CD14-positive monocyte (primary cell): ENCODE data around the gene ZEB2. TPM values are rescaled to one million over a fixed set of nuclear protein-coding genes. Genes with fewer than 3 reads are reported as not detected.

ENCODE experiments used
- DNase-seq, 3 donors: peaks; one replicate each; pipeline ENCODE4 v3.0.0-alpha.2; 2011 to 2022
- H2AFZ ChIP-seq: 2 replicates; pipeline ENCODE4 v1.6.0; 2012; ENCODE audit warnings: mild to moderate bottlenecking, low read depth, low read length, inconsistent platforms; ENCODE audit not compliant: insufficient read depth, poor library complexity, severe bottlenecking
- H3K27ac ChIP-seq, 2 donors: 1 replicate in 1 of 2; 2 replicates in 1 of 2; pipeline ENCODE4 v1.5.1; 2012 to 2013; ENCODE audit warnings: low read length in 2 of 2, control low read depth in 1 of 2, inconsistent platforms in 1 of 2, low read depth in 1 of 2, mild to moderate bottlenecking in 1 of 2
- H3K27me3 ChIP-seq, 2 donors: one replicate each; pipeline versions ENCODE4 v1.6.0 to v1.6.1; 2011 to 2013; ENCODE audit warnings: low read length in 2 of 2; ENCODE audit not compliant: control insufficient read depth in 2 of 2, insufficient read depth in 2 of 2
- H3K36me3 ChIP-seq, 2 donors: replicated peaks in 1 of 2; 1 replicate in 1 of 2; 2 replicates in 1 of 2; pipeline versions ENCODE4 v1.5.1 to v1.6.1; 2012 to 2013; ENCODE audit warnings: low read length in 2 of 2, control low read depth in 1 of 2, inconsistent platforms in 1 of 2, mild to moderate bottlenecking in 1 of 2; ENCODE audit not compliant: insufficient read depth in 2 of 2, control insufficient read depth in 1 of 2
- H3K4me1 ChIP-seq, 2 donors: 1 replicate in 1 of 2; 2 replicates in 1 of 2; pipeline versions ENCODE4 v1.5.1 to v1.6.1; 2012 to 2013; ENCODE audit warnings: low read length in 2 of 2, control low read depth in 1 of 2, inconsistent platforms in 1 of 2, mild to moderate bottlenecking in 1 of 2, moderate library complexity in 1 of 2; ENCODE audit not compliant: insufficient read depth in 2 of 2, control insufficient read depth in 1 of 2
- H3K4me2 ChIP-seq: replicated peaks from 2 replicates; pipeline ENCODE3; 2012; ENCODE audit warnings: low read length, moderate library complexity, mild to moderate bottlenecking; ENCODE audit not compliant: poor library complexity, severe bottlenecking; ENCODE audit errors: extremely low read depth
- H3K4me3 ChIP-seq, 3 experiments: fragments of 200-600 bp in 1 of 3; sonication (generic) in 1 of 3; replicated peaks in 1 of 3; 1 replicate in 2 of 3; 2 replicates in 1 of 3; pipeline ENCODE4 v1.5.1; 2011 to 2013; ENCODE audit warnings: low read length in 3 of 3, mild to moderate bottlenecking in 3 of 3, control low read depth in 2 of 3, low read depth in 2 of 3, inconsistent platforms in 1 of 3, moderate library complexity in 1 of 3
- H3K79me2 ChIP-seq: 2 replicates; pipeline ENCODE4 v1.6.0; 2012; ENCODE audit warnings: mild to moderate bottlenecking, control low read depth, inconsistent platforms, low read length, moderate library complexity; ENCODE audit not compliant: insufficient read depth
- H3K9ac ChIP-seq: 2 replicates; pipeline ENCODE4 v1.6.0; 2017; ENCODE audit warnings: low read length, mild to moderate bottlenecking; ENCODE audit not compliant: insufficient read depth, poor library complexity, severe bottlenecking
- H3K9me3 ChIP-seq, 2 donors: replicated peaks in 1 of 2; 1 replicate in 1 of 2; 2 replicates in 1 of 2; pipeline versions ENCODE4 v1.5.1 to v1.6.1; 2012 to 2013; ENCODE audit warnings: low read length in 2 of 2, control low read depth in 1 of 2; ENCODE audit not compliant: control insufficient read depth in 1 of 2, insufficient read depth in 1 of 2
- H4K20me1 ChIP-seq: 2 replicates; pipeline ENCODE4 v1.6.0; 2012; ENCODE audit warnings: mild to moderate bottlenecking, low read length, control low read depth, moderate library complexity; ENCODE audit not compliant: insufficient read depth
- H3K27ac Mint-ChIP-seq, 7 donors: one replicate each; pipeline ENCODE4 v1.8.0; 2020; ENCODE audit warnings: mild to moderate bottlenecking in 7 of 7, mixed read lengths in 7 of 7, moderate library complexity in 6 of 7, inconsistent platforms in 2 of 7
- H3K27me3 Mint-ChIP-seq, 3 donors: one replicate each; pipeline ENCODE4 v1.8.0; 2021 to 2022; ENCODE audit warnings: low read depth in 3 of 3, mild to moderate bottlenecking in 3 of 3, mixed read lengths in 3 of 3, moderate library complexity in 3 of 3, inconsistent platforms in 1 of 3
- H3K36me3 Mint-ChIP-seq, 2 donors: one replicate each; pipeline ENCODE4 v1.8.0; 2020; ENCODE audit warnings: mixed read lengths in 2 of 2, inconsistent platforms in 1 of 2, mild to moderate bottlenecking in 1 of 2
- H3K4me1 Mint-ChIP-seq: one replicate; pipeline ENCODE4 v1.8.0; 2020; ENCODE audit warnings: mild to moderate bottlenecking, mixed read lengths
- H3K4me3 Mint-ChIP-seq, 2 donors: one replicate each; pipeline ENCODE4 v1.8.0; 2020; ENCODE audit warnings: mild to moderate bottlenecking in 2 of 2, mixed read lengths in 2 of 2, moderate library complexity in 1 of 2
- H3K9me3 Mint-ChIP-seq, 7 donors: one replicate each; pipeline ENCODE4 v1.8.0; 2020 to 2022; ENCODE audit warnings: mixed read lengths in 7 of 7, mild to moderate bottlenecking in 6 of 7, moderate library complexity in 6 of 7, inconsistent platforms in 2 of 7
- WGBS: methylation state at CpG from one replicate; pipeline ENCODE4 v1.1.5; 2013; ENCODE audit warnings: missing lambda C conversion rate; ENCODE audit not compliant: insufficient coverage; 5-methylcytosine and 5-hydroxymethylcytosine counted together
- intact Hi-C, 2 donors: fragments of 100-400 bp; cut with micrococcal nuclease; formaldehyde crosslinking; loops; one replicate each; pipeline versions ENCODE4 v1.15.0 to v1.15.1; 2023
- polyA plus RNA-seq, 3 donors: library from polyadenylated mRNA; depleted of rRNA in 1 of 3; unstranded in 2 of 3; stranded (reverse) in 1 of 3; fragments of 300-500 nt in 2 of 3; fragments of >200 nt in 1 of 3; fragmentation: Illumina TruSeq in 2 of 3; gene quantifications; 1 replicate in 2 of 3; 2 replicates in 1 of 3; pipeline ENCODE4 v1.2.3, GENCODE V29; 2012 to 2021
- TF ChIP-seq, protein P1 (sequence below): fragments of 200-600 bp; IDR thresholded peaks from one replicate; pipeline ENCODE4 v1.8.0; 2022; ENCODE audit warnings: antibody characterized with exemption, mild to moderate bottlenecking

ZEB2 gene
- polyA plus RNA-seq, 3 donors = 76.8 to 325 (median 93.8) TPM

DNA sequence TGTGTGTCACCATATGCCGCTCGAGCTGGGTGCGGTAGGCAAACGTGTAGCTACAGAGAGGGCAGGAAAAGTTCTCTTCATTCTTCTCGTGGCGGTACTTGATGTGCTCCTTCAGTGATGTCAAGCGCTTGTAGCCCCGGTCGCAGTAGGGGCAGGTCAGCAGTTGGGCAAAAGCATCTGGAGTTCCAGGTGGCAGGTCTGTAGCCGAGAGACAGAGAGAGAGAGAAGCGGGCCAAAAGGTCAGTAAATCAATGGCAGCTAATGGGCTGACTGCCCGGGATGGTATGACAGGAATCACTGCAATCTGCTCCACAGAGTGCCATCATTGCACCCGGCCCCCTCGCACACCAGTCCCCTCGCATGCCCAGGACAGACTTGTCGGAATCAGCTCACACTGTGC lies 116.0 kb downstream of the ZEB2 start:
- H3K9me3 Mint-ChIP-seq = no peaks in the 10 kb centered on the region
- Histone ChIP-seq H2AFZ (no peak overlapping the region), H3K36me3 (peaks cover 99 to 100% of the 10 kb centered on the region in 2 donors), H3K27ac (no peak overlapping the region), H3K9me3 (no peaks in the 10 kb centered on the region), H3K27me3 (no peaks in the 10 kb centered on the region), H3K4me2 (no peak overlapping the region), H3K4me1 (peaks cover 0 to 21% of the 10 kb centered on the region in 2 donors), H4K20me1 (peaks cover 100% of the 10 kb centered on the region), H3K79me2 (peaks cover 97% of the 10 kb centered on the region), H3K4me3 (no peak overlapping the region), H3K9ac (no peak overlapping the region)
- peak overlapping the region in 5 of 7 donors; percentile 44 to 87 (median 73) for H3K27ac Mint-ChIP-seq
- peaks cover 85 to 98% of the 10 kb centered on the region in 2 donors for H3K36me3 Mint-ChIP-seq
- no peak overlapping the region for H3K4me3 Mint-ChIP-seq
- H3K4me1 Mint-ChIP-seq = peaks cover 15% of the 10 kb centered on the region
- no peak for DNase-seq
- H3K27me3 Mint-ChIP-seq = peaks cover 0 to 1% (median 0%) of the 10 kb centered on the region in 3 donors
- TF ChIP-seq, protein P1, sequence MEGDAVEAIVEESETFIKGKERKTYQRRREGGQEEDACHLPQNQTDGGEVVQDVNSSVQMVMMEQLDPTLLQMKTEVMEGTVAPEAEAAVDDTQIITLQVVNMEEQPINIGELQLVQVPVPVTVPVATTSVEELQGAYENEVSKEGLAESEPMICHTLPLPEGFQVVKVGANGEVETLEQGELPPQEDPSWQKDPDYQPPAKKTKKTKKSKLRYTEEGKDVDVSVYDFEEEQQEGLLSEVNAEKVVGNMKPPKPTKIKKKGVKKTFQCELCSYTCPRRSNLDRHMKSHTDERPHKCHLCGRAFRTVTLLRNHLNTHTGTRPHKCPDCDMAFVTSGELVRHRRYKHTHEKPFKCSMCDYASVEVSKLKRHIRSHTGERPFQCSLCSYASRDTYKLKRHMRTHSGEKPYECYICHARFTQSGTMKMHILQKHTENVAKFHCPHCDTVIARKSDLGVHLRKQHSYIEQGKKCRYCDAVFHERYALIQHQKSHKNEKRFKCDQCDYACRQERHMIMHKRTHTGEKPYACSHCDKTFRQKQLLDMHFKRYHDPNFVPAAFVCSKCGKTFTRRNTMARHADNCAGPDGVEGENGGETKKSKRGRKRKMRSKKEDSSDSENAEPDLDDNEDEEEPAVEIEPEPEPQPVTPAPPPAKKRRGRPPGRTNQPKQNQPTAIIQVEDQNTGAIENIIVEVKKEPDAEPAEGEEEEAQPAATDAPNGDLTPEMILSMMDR = no peak
- intact Hi-C loops = no loop called here
- WGBS = 95% methylated on average over 12 of the region's 16 CpGs

DNA sequence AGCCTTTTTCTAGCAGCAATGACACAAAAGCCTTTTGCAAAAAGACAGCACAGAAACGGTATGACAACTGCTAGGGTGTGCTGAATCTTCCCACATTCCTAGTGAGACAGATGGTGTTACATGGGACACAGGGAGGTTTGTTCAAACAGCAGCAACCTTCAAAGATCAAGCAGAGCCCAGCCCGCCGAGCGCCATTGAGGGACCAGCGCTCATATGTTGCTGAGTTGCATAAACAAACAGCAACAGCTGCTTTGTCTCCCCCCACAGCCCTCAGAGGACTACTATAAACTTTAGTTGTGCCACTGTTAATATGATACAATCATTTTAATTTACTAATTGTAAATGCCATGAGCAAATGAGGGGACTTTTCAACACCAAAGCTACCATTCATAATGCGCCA lies 117.7 kb downstream of the ZEB2 start:
- peaks cover 100% of the 10 kb centered on the region for H4K20me1 ChIP-seq
- Mint-ChIP-seq H3K9me3 (no peaks in the 10 kb centered on the region), H3K4me3 (no peak overlapping the region), H3K4me1 (peaks cover 10% of the 10 kb centered on the region), H3K27ac (peak overlapping the region in 3 of 7 donors; percentile 55 to 75 (median 65)), H3K36me3 (peaks cover 83 to 96% of the 10 kb centered on the region in 2 donors), H3K27me3 (peaks cover 0 to 1% (median 0%) of the 10 kb centered on the region in 3 donors)
- peaks cover 99 to 100% of the 10 kb centered on the region in 2 donors for H3K36me3 ChIP-seq
- intact Hi-C loops = no loop called here
- no peaks in the 10 kb centered on the region for H3K27me3 ChIP-seq
- no peak overlapping the region for H3K4me3 ChIP-seq
- no peak overlapping the region for H3K9ac ChIP-seq
- TF ChIP-seq, protein P1 = no peak
- DNase-seq = no peak
- peak overlapping the region in 1 of 2 donors; percentile 44 for H3K27ac ChIP-seq
- peaks cover 0 to 9% of the 10 kb centered on the region in 2 donors for H3K4me1 ChIP-seq
- WGBS = 83% methylated on average over 1 of the region's 6 CpGs
- H2AFZ ChIP-seq = no peak overlapping the region
- no peaks in the 10 kb centered on the region for H3K9me3 ChIP-seq
- no peak overlapping the region for H3K4me2 ChIP-seq
- peaks cover 97% of the 10 kb centered on the region for H3K79me2 ChIP-seq
